ENCODE data around the gene PNKP.

PNKP gene

GRCh38 chr19:49869484-49870308 lies 2.3 kb upstream of the PNKP start:
- H3F3A ChIP-seq (ENCODE audit: insufficient read depth) = peaks cover 20% of the 10 kb centered on the region; the same call in 1 of the 2 replicates
- peak overlapping the region; percentile 70 for H3K4me3 ChIP-seq (ENCODE audit: insufficient read depth, low read length, poor library complexity, severe bottlenecking)
- peak overlapping the region; percentile 68 for H3K9ac ChIP-seq (ENCODE audit: low read length)
- H3K9me2 ChIP-seq (replicated peaks; ENCODE audit: insufficient read depth, low read length) = no peaks in the 10 kb centered on the region
- no peaks in the 10 kb centered on the region for H3K27me3 ChIP-seq (ENCODE audit: low read length)
- peaks cover 22% of the 10 kb centered on the region for H3K79me2 ChIP-seq (ENCODE audit: insufficient read depth, low read length)
- H4K20me1 ChIP-seq (ENCODE audit: low read depth, low read length) = no peaks in the 10 kb centered on the region
- H3K27ac ChIP-seq (ENCODE audit: low read depth, low read length) = peak overlapping the region; percentile 63
- H3K9me3 ChIP-seq (ENCODE audit: insufficient read depth, low read length) = 0 out of 2 replicates have a peak, but pooled peaks cover 4% of the 10 kb centered on the region
- TF ChIP-seq EZH2phosphoT487 (conservative IDR thresholded peaks at IDR 0.05; ENCODE audit: low read length) = no peak
- TF ChIP-seq, protein P1, sequence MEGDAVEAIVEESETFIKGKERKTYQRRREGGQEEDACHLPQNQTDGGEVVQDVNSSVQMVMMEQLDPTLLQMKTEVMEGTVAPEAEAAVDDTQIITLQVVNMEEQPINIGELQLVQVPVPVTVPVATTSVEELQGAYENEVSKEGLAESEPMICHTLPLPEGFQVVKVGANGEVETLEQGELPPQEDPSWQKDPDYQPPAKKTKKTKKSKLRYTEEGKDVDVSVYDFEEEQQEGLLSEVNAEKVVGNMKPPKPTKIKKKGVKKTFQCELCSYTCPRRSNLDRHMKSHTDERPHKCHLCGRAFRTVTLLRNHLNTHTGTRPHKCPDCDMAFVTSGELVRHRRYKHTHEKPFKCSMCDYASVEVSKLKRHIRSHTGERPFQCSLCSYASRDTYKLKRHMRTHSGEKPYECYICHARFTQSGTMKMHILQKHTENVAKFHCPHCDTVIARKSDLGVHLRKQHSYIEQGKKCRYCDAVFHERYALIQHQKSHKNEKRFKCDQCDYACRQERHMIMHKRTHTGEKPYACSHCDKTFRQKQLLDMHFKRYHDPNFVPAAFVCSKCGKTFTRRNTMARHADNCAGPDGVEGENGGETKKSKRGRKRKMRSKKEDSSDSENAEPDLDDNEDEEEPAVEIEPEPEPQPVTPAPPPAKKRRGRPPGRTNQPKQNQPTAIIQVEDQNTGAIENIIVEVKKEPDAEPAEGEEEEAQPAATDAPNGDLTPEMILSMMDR (IDR thresholded peaks at IDR 0.05; ENCODE audit: insufficient read depth, low read length, poor library complexity, severe bottlenecking) = no peak
- H2AFZ ChIP-seq (ENCODE audit: low read depth, low read length, severe bottlenecking) = peak overlapping the region; percentile 65
- H3K4me2 ChIP-seq (ENCODE audit: low read depth, low read length, poor library complexity, severe bottlenecking) = peak overlapping the region; percentile 66
- H3K36me3 ChIP-seq (ENCODE audit: low read length) = no peaks in the 10 kb centered on the region

- H3K9me2 ChIP-seq (replicated peaks; ENCODE audit: insufficient read depth, low read length) = no peaks in the 10 kb centered on the region
- H3K36me3 ChIP-seq (ENCODE audit: low read length) = no peaks in the 10 kb centered on the region
- TF ChIP-seq EZH2phosphoT487 (conservative IDR thresholded peaks at IDR 0.05; ENCODE audit: low read length) = no peak
- TF ChIP-seq, protein P1 (IDR thresholded peaks at IDR 0.05; ENCODE audit: insufficient read depth, low read length, poor library complexity, severe bottlenecking) = no peak
- peak overlapping the region; percentile 43 for H3K9ac ChIP-seq (ENCODE audit: low read length)
- H3F3A ChIP-seq (ENCODE audit: insufficient read depth) = peaks cover 20% of the 10 kb centered on the region; the same call in 1 of the 2 replicates
- H2AFZ ChIP-seq (ENCODE audit: low read depth, low read length, severe bottlenecking) = peak overlapping the region; percentile 65
- H3K9me3 ChIP-seq (ENCODE audit: insufficient read depth, low read length) = 0 out of 2 replicates have a peak, but pooled peaks cover 4% of the 10 kb centered on the region
- H3K4me3 ChIP-seq (ENCODE audit: insufficient read depth, low read length, poor library complexity, severe bottlenecking) = peak overlapping the region; percentile 39
- H3K27me3 ChIP-seq (ENCODE audit: low read length) = no peaks in the 10 kb centered on the region
- peak overlapping the region; percentile 36 for H3K27ac ChIP-seq (ENCODE audit: low read depth, low read length)
- peak overlapping the region; percentile 66 for H3K4me2 ChIP-seq (ENCODE audit: low read depth, low read length, poor library complexity, severe bottlenecking)
- H3K79me2 ChIP-seq (ENCODE audit: insufficient read depth, low read length) = peaks cover 24% of the 10 kb centered on the region
- no peaks in the 10 kb centered on the region for H4K20me1 ChIP-seq (ENCODE audit: low read depth, low read length)
Measured at GRCh38 chr19:49869009-49869483, 1.7 kb upstream of the PNKP start.

- Histone ChIP-seq H3K9me2 (replicated peaks; ENCODE audit: insufficient read depth, low read length) (no peaks in the 10 kb centered on the region), H4K20me1 (ENCODE audit: low read depth, low read length) (no peaks in the 10 kb centered on the region), H3K36me3 (ENCODE audit: low read length) (no peaks in the 10 kb centered on the region), H2AFZ (ENCODE audit: low read depth, low read length, severe bottlenecking) (no peak overlapping the region), H3K27me3 (ENCODE audit: low read length) (no peaks in the 10 kb centered on the region), H3K9me3 (ENCODE audit: insufficient read depth, low read length) (0 out of 2 replicates have a peak, but pooled peaks cover 4% of the 10 kb centered on the region), H3K79me2 (ENCODE audit: insufficient read depth, low read length) (peaks cover 24% of the 10 kb centered on the region), H3F3A (ENCODE audit: insufficient read depth) (peaks cover 14% of the 10 kb centered on the region; the same call in 1 of the 2 replicates), H3K4me2 (ENCODE audit: low read depth, low read length, poor library complexity, severe bottlenecking) (no peak overlapping the region), H3K27ac (ENCODE audit: low read depth, low read length) (no peak overlapping the region), H3K9ac (ENCODE audit: low read length) (no peak overlapping the region), H3K4me3 (ENCODE audit: insufficient read depth, low read length, poor library complexity, severe bottlenecking) (no peak overlapping the region)
- TF ChIP-seq, protein P1 (IDR thresholded peaks at IDR 0.05; ENCODE audit: insufficient read depth, low read length, poor library complexity, severe bottlenecking) = no peak
- TF ChIP-seq EZH2phosphoT487 (conservative IDR thresholded peaks at IDR 0.05; ENCODE audit: low read length) = no peak
Measured at GRCh38 chr19:49864890-49865289, 2.5 kb downstream of the PNKP start.
